Smooth muscle cell (in vitro differentiated cells): ENCODE data around the gene EPHB2. TPM values are rescaled to one million over a fixed set of nuclear protein-coding genes. Genes with fewer than 3 reads are reported as not detected.

ENCODE experiments used
- DNase-seq: peaks from one replicate; lab custom pipeline; 2025; ENCODE audit not compliant: unreplicated experiment; lab: John Stamatoyannopoulos, UW
- H2AFZ ChIP-seq: fragments of 200-600 bp; sonication (generic); 2 replicates; pipeline ENCODE4 v1.6.0; 2016; ENCODE audit warnings: antibody characterized with exemption, low read depth, mild to moderate bottlenecking
- H3F3A ChIP-seq: fragments of 200-600 bp; sonication (generic); 2 replicates; pipeline ENCODE4 v1.6.0; 2017; ENCODE audit warnings: antibody characterized with exemption, low read depth
- H3K27ac ChIP-seq: fragments of 200-600 bp; sonication (generic); 2 replicates; pipeline ENCODE4 v1.5.1; 2016; ENCODE audit warnings: low read depth, mild to moderate bottlenecking
- H3K27me3 ChIP-seq: fragments of 200-600 bp; sonication (generic); 2 replicates; pipeline ENCODE4 v1.6.1; 2016; ENCODE audit warnings: low read depth, mild to moderate bottlenecking
- H3K36me3 ChIP-seq: fragments of 200-600 bp; sonication (generic); 2 replicates; pipeline ENCODE4 v1.5.1; 2016; ENCODE audit warnings: low read depth
- H3K4me1 ChIP-seq: fragments of 200-600 bp; sonication (generic); 2 replicates; pipeline ENCODE4 v1.5.1; 2016; ENCODE audit warnings: low read depth
- H3K4me2 ChIP-seq: fragments of 200-600 bp; sonication (generic); 2 replicates; pipeline ENCODE4 v1.6.0; 2016; ENCODE audit warnings: mild to moderate bottlenecking
- H3K4me3 ChIP-seq: fragments of 200-600 bp; sonication (generic); 2 replicates; pipeline ENCODE4 v1.5.1; 2016; ENCODE audit warnings: mild to moderate bottlenecking
- H3K79me2 ChIP-seq: fragments of 200-600 bp; sonication (generic); 2 replicates; pipeline ENCODE4 v1.6.0; 2016; ENCODE audit warnings: low read depth, mild to moderate bottlenecking
- H3K9ac ChIP-seq: fragments of 200-600 bp; sonication (generic); 2 replicates; pipeline ENCODE4 v1.6.0; 2016; ENCODE audit warnings: low read depth
- H3K9me3 ChIP-seq: fragments of 200-600 bp; sonication (generic); replicated peaks from 2 replicates; pipeline ENCODE4 v1.5.1; 2016; ENCODE audit warnings: low read depth
- H4K20me1 ChIP-seq: fragments of 200-600 bp; sonication (generic); 2 replicates; pipeline ENCODE4 v1.6.0; 2016; ENCODE audit warnings: low read depth
- CTCF ChIP-seq: fragments of 200-600 bp; sonication (generic); IDR thresholded peaks from 2 replicates; pipeline ENCODE4 v1.5.1; 2017; ENCODE audit warnings: borderline replicate concordance, mild to moderate bottlenecking, antibody characterized with exemption; ENCODE audit not compliant: insufficient read depth, poor library complexity, severe bottlenecking
- WGBS: methylation state at CpG from one replicate; pipeline ENCODE4 v1.1.7; 2016; ENCODE audit warnings: low lambda C conversion rate; 5-methylcytosine and 5-hydroxymethylcytosine counted together
- polyA plus RNA-seq: library from polyadenylated mRNA; unstranded; fragments of >200 nt; fragmentation: Nextera tagmentation; extraction: Ambion mirVana; gene quantifications from 2 replicates; pipeline ENCODE4 v1.2.1, GENCODE V29; 2016
- total RNA-seq: library from RNA; depleted of rRNA; stranded (reverse); fragments of >200 nt; gene quantifications from 2 replicates; pipeline ENCODE4 v1.2.3, GENCODE V29; 2014

Gene EPHB2
- total and polyA plus RNA-seq, 2 experiments from 2014 or later = 1.1 to 6.7 TPM

- H3K9me3 ChIP-seq = no peaks in the 10 kb centered on the region
- no peak overlapping the region for H3K9ac ChIP-seq
- WGBS = 90% methylated on average over 18 of the region's 18 CpGs
- H2AFZ ChIP-seq = no peak overlapping the region
- no peak overlapping the region for H3K27ac ChIP-seq
- H3K4me2 ChIP-seq = no peak overlapping the region
- H3K79me2 ChIP-seq = no peaks in the 10 kb centered on the region
- peaks cover 12% of the 10 kb centered on the region for H3F3A ChIP-seq
- H3K36me3 ChIP-seq = no peaks in the 10 kb centered on the region
- peaks cover 14% of the 10 kb centered on the region for H3K4me1 ChIP-seq
- no peak for DNase-seq
- peaks cover 45% of the 10 kb centered on the region for H3K27me3 ChIP-seq
- no peak for TF ChIP-seq CTCF
- H3K4me3 ChIP-seq = no peak overlapping the region
- peaks cover 19% of the 10 kb centered on the region for H4K20me1 ChIP-seq
These were observed 101.6 kb downstream of the EPHB2 start for GRCh38 chr1:22812092-22812880.

GRCh38 chr1:22812993-22813790 lies 102.6 kb downstream of the EPHB2 start:
- TF ChIP-seq CTCF = no peak
- H3K4me3 ChIP-seq = no peak overlapping the region
- no peaks in the 10 kb centered on the region for H3K79me2 ChIP-seq
- WGBS = 91% methylated on average over 7 of the region's 7 CpGs
- H3K27ac ChIP-seq = no peak overlapping the region
- no peak overlapping the region for H3K4me2 ChIP-seq
- H3K36me3 ChIP-seq = no peaks in the 10 kb centered on the region
- peaks cover 10% of the 10 kb centered on the region for H4K20me1 ChIP-seq
- H3F3A ChIP-seq = peaks cover 3% of the 10 kb centered on the region
- no peak overlapping the region for H3K9ac ChIP-seq
- H3K4me1 ChIP-seq = peaks cover 12% of the 10 kb centered on the region
- no peak overlapping the region for H2AFZ ChIP-seq
- H3K27me3 ChIP-seq = peaks cover 45% of the 10 kb centered on the region
- DNase-seq = no peak
- H3K9me3 ChIP-seq = no peaks in the 10 kb centered on the region

- no peak overlapping the region for H3K27ac ChIP-seq
- peaks cover 3% of the 10 kb centered on the region for H3F3A ChIP-seq
- H3K4me1 ChIP-seq = peaks cover 8% of the 10 kb centered on the region
- H3K9ac ChIP-seq = no peak overlapping the region
- H3K4me3 ChIP-seq = no peak overlapping the region
- H3K79me2 ChIP-seq = no peaks in the 10 kb centered on the region
- H3K27me3 ChIP-seq = peaks cover 45% of the 10 kb centered on the region
- H4K20me1 ChIP-seq = no peaks in the 10 kb centered on the region
- DNase-seq = no peak
- TF ChIP-seq CTCF = no peak
- 79% methylated on average over 19 of the region's 19 CpGs for WGBS
- H2AFZ ChIP-seq = no peak overlapping the region
- no peaks in the 10 kb centered on the region for H3K9me3 ChIP-seq
- H3K4me2 ChIP-seq = no peak overlapping the region
- no peaks in the 10 kb centered on the region for H3K36me3 ChIP-seq
These were observed 103.8 kb downstream of the EPHB2 start for GRCh38 chr1:22814176-22815042.
